ENCODE results near the gene TTC39C. TPM values are rescaled to one million over a fixed set of nuclear protein-coding genes. Genes with fewer than 3 reads are reported as not detected.

The TTC39C gene
- total RNA-seq, 1 donor = 54.4 TPM

GRCh38 chr18:24016643-24017042 is 2.1 kb downstream of the TTC39C start:
- peak; percentile 33 for TF ChIP-seq CTCF (IDR thresholded peaks at IDR 0.05; ENCODE audit: insufficient read depth, low read depth, low read length)
- H3K4me3 ChIP-seq (ENCODE audit: low read depth, low read length) = no peak overlapping the region
- no peak for DNase-seq (ENCODE audit: low read depth)

- no peak for DNase-seq (ENCODE audit: low read depth)
- no peak overlapping the region for H3K4me3 ChIP-seq (ENCODE audit: low read depth, low read length)
- no peak for TF ChIP-seq CTCF (IDR thresholded peaks at IDR 0.05; ENCODE audit: insufficient read depth, low read depth, low read length)
Measured at GRCh38 chr18:24018299-24018886, 3.8 kb downstream of the TTC39C start.

GRCh38 chr18:24019641-24020331 is 5.2 kb downstream of the TTC39C start:
- no peak overlapping the region for H3K4me3 ChIP-seq (ENCODE audit: low read depth, low read length)
- TF ChIP-seq CTCF (IDR thresholded peaks at IDR 0.05; ENCODE audit: insufficient read depth, low read depth, low read length) = no peak
- no peak for DNase-seq (ENCODE audit: low read depth)

- TF ChIP-seq CTCF (IDR thresholded peaks at IDR 0.05; ENCODE audit: insufficient read depth, low read depth, low read length) = no peak
- no peak overlapping the region for H3K4me3 ChIP-seq (ENCODE audit: low read depth, low read length)
- no peak for DNase-seq (ENCODE audit: low read depth)
Measured at GRCh38 chr18:24021505-24021904, 7.0 kb downstream of the TTC39C start.

GRCh38 chr18:24022161-24022560 is 7.6 kb downstream of the TTC39C start:
- H3K4me3 ChIP-seq (ENCODE audit: low read depth, low read length) = no peak overlapping the region
- no peak for TF ChIP-seq CTCF (IDR thresholded peaks at IDR 0.05; ENCODE audit: insufficient read depth, low read depth, low read length)
- peak; percentile 24 for DNase-seq (ENCODE audit: low read depth)

GRCh38 chr18:24023185-24023814 is 8.7 kb downstream of the TTC39C start:
- DNase-seq (ENCODE audit: low read depth) = no peak
- no peak for TF ChIP-seq CTCF (IDR thresholded peaks at IDR 0.05; ENCODE audit: insufficient read depth, low read depth, low read length)
- H3K4me3 ChIP-seq (ENCODE audit: low read depth, low read length) = no peak overlapping the region
